Epithelial cell of proximal tubule (primary cell): Measurements from ENCODE around the gene AKT1. TPM values are rescaled to one million over a fixed set of nuclear protein-coding genes. Genes with fewer than 3 reads are reported as not detected.
A peak's percentile ranks its signal among the peaks of the same experiment; 100 is the strongest.
"Not testable (repeated sequence)": the region's sequence is repeated elsewhere in the genome, so short reads cannot be mapped to it uniquely, and the experiment has no call there.

Experiments used
- DNase-seq: peaks from one replicate; pipeline ENCODE4 v3.0.0-alpha.2; 2011; ENCODE audit warnings: low read depth
- H3K4me3 ChIP-seq: 2 replicates; pipeline ENCODE4 v1.5.1; 2011; ENCODE audit warnings: low read depth, mild to moderate bottlenecking, low read length
- CTCF ChIP-seq: conservative IDR thresholded peaks from 2 replicates; pipeline ENCODE4 v1.5.1; 2012; ENCODE audit warnings: low read depth, mild to moderate bottlenecking, low read length
- total RNA-seq: library from RNA; depleted of rRNA; stranded (reverse); fragments of >200 nt; gene quantifications from 2 replicates; pipeline ENCODE4 v1.2.3, GENCODE V29; 2015

Gene AKT1
- total RNA-seq, result 162 and 203 TPM in 2 replicates

- TF ChIP-seq CTCF, result no peak
- no peak for DNase-seq
These were observed at the start of gene AKT1 for GRCh38 chr14:104794993-104795780. Gene AKT1, minus strand, starts transcription at chr14:104795748. Its CDS starts 3,105 bp downstream, at chr14:104792643.

GRCh38 chr14:104845033-104845666, 49.6 kb upstream of the AKT1 start:
- no peak overlapping the region for H3K4me3 ChIP-seq
- TF ChIP-seq CTCF, result no peak
- no peak for DNase-seq

More at GRCh38 chr14:104794993-104795780, at the start of gene AKT1:
- peak within 1 kb of the TSS; percentile 87 for H3K4me3 ChIP-seq

GRCh38 chr14:104844306-104845032, 48.9 kb upstream of the AKT1 start:
- no peak for TF ChIP-seq CTCF
- peak overlapping the region; percentile 35 for H3K4me3 ChIP-seq
- DNase-seq, result no peak

GRCh38 chr14:104843442-104844305, 48.1 kb upstream of the AKT1 start:
- no peak for DNase-seq
- no peak for TF ChIP-seq CTCF
- H3K4me3 ChIP-seq, result peak overlapping the region; percentile 35

- no peak overlapping the region for H3K4me3 ChIP-seq
- no peak for DNase-seq
- no peak for TF ChIP-seq CTCF
These were observed 47.5 kb upstream of the AKT1 start for GRCh38 chr14:104843006-104843405.

GRCh38 chr14:104841730-104842129, 46.2 kb upstream of the AKT1 start:
- TF ChIP-seq CTCF, result no peak
- no peak for DNase-seq
- no peak overlapping the region for H3K4me3 ChIP-seq

GRCh38 chr14:104836171-104836935, 40.8 kb upstream of the AKT1 start:
- H3K4me3 ChIP-seq, DNase-seq: not testable (repeated sequence)
